ENCODE data around the gene ZNF32. TPM values are rescaled to one million over a fixed set of nuclear protein-coding genes. Genes with fewer than 3 reads are reported as not detected.

ZNF32 gene
- total and polyA plus RNA-seq, 7 donors, result 46.5 to 145 (median 55.5) TPM

GRCh38 chr10:43599333-43599732 lies 49.3 kb downstream of the ZNF32 start:
- TF ChIP-seq, protein P1, sequence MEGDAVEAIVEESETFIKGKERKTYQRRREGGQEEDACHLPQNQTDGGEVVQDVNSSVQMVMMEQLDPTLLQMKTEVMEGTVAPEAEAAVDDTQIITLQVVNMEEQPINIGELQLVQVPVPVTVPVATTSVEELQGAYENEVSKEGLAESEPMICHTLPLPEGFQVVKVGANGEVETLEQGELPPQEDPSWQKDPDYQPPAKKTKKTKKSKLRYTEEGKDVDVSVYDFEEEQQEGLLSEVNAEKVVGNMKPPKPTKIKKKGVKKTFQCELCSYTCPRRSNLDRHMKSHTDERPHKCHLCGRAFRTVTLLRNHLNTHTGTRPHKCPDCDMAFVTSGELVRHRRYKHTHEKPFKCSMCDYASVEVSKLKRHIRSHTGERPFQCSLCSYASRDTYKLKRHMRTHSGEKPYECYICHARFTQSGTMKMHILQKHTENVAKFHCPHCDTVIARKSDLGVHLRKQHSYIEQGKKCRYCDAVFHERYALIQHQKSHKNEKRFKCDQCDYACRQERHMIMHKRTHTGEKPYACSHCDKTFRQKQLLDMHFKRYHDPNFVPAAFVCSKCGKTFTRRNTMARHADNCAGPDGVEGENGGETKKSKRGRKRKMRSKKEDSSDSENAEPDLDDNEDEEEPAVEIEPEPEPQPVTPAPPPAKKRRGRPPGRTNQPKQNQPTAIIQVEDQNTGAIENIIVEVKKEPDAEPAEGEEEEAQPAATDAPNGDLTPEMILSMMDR (IDR thresholded peaks at IDR 0.05), result no peak
- intact Hi-C loops (cut with DNase I), result no loop called here
- WGBS, 3 donors, result 67 to 81% (median 78%) methylated on average over 2 of the region's 2 CpGs
- no peaks in the 10 kb centered on the region for H3K4me1 ChIP-seq
- H3K27me3 ChIP-seq (ENCODE audit: insufficient read depth in 3 of 3, low read length in 2 of 3), result no peaks in the 10 kb centered on the region
- H3K9me3 ChIP-seq, result no peaks in the 10 kb centered on the region
- H3K27ac ChIP-seq, result no peak overlapping the region
- no peak for ATAC-seq
- no peak for DNase-seq
- H3K4me3 ChIP-seq, result no peak overlapping the region
- no peaks in the 10 kb centered on the region for H3K36me3 ChIP-seq (ENCODE audit: insufficient read depth in 1 of 2, low read depth in 1 of 2)

DNA sequence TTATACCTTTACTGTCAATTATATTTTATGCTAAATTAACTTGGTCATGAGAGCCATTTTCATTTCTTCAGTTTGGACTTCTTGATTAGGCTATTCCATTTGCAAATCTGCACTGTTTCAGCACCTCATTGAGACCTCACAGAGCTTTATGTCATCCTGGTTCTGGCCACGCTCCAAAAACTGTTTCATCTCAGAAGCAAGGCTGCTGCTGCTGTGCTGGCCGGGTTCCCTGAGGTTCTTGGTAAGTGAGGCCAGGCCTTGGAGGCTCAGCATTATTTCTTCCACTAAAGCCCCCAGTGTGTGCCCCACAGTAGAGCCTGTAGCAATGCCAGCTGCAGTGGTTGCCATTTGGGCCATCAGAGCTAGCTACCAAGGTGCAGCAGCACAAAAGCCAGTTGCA lies 50.2 kb downstream of the ZNF32 start:
- no peaks in the 10 kb centered on the region for H3K9me3 ChIP-seq
- H3K36me3 ChIP-seq (ENCODE audit: insufficient read depth in 1 of 2, low read depth in 1 of 2), result no peaks in the 10 kb centered on the region
- WGBS, 3 donors, result 43 to 53% (median 48%) methylated on average over 2 of the region's 2 CpGs
- intact Hi-C loops (cut with DNase I), result no loop called here
- ATAC-seq (no peak), DNase-seq (no peak)
- H3K4me1 ChIP-seq, result no peaks in the 10 kb centered on the region
- no peak overlapping the region for H3K27ac ChIP-seq
- TF ChIP-seq, protein P1 (IDR thresholded peaks at IDR 0.05), result no peak
- H3K27me3 ChIP-seq (ENCODE audit: insufficient read depth in 3 of 3, low read length in 2 of 3), result no peaks in the 10 kb centered on the region
- no peak overlapping the region for H3K4me3 ChIP-seq

GRCh38 chr10:43596546-43596945 lies 52.1 kb downstream of the ZNF32 start:
- no peak overlapping the region for H3K4me3 ChIP-seq
- H3K27ac ChIP-seq, result no peak overlapping the region
- no peaks in the 10 kb centered on the region for H3K9me3 ChIP-seq
- H3K4me1 ChIP-seq, result no peaks in the 10 kb centered on the region
- H3K27me3 ChIP-seq (ENCODE audit: insufficient read depth in 3 of 3, low read length in 2 of 3), result peaks cover 0 to 2% (median 0%) of the 10 kb centered on the region in 3 donors
- WGBS, 3 donors, result 93 to 95% (median 94%) methylated on average over 4 of the region's 4 CpGs
- ATAC-seq, result no peak
- no peak for DNase-seq
- intact Hi-C loops (cut with DNase I), result no loop called here
- TF ChIP-seq, protein P1 (IDR thresholded peaks at IDR 0.05), result no peak
- no peaks in the 10 kb centered on the region for H3K36me3 ChIP-seq (ENCODE audit: insufficient read depth in 1 of 2, low read depth in 1 of 2)

- no peak overlapping the region for H3K4me3 ChIP-seq
- DNase-seq, result no peak
- peaks cover 0 to 2% (median 0%) of the 10 kb centered on the region in 3 donors for H3K27me3 ChIP-seq (ENCODE audit: insufficient read depth in 3 of 3, low read length in 2 of 3)
- H3K4me1 ChIP-seq, result no peaks in the 10 kb centered on the region
- 57 to 74% (median 64%) methylated on average over 7 of the region's 7 CpGs for whole genome bisulfite sequencing, 3 donors
- H3K27ac ChIP-seq, result no peak overlapping the region
- intact Hi-C loops (cut with DNase I), result no loop called here
- H3K36me3 ChIP-seq (ENCODE audit: insufficient read depth in 1 of 2, low read depth in 1 of 2), result no peaks in the 10 kb centered on the region
- ATAC-seq, result no peak
- TF ChIP-seq, protein P1 (IDR thresholded peaks at IDR 0.05), result no peak
- H3K9me3 ChIP-seq, result no peaks in the 10 kb centered on the region
Measured at GRCh38 chr10:43595739-43596298, 52.9 kb downstream of the ZNF32 start.

Data from psoas muscle (tissue), 8 donors.